Suprapubic skin (tissue), 4 donors: Measurements from ENCODE around the gene NLGN4Y.

Source experiments
- CTCF ChIP-seq, 2 donors: fragments of 200-600 bp in 1 of 2; fragments of 450-650 bp in 1 of 2; sonication (generic) in 1 of 2; IDR thresholded peaks; one replicate each; pipeline ENCODE4 v1.5.1; 2016 to 2019; ENCODE audit warnings: antibody characterized with exemption in 2 of 2, mild to moderate bottlenecking in 1 of 2, moderate library complexity in 1 of 2
- EP300 ChIP-seq: sonication (generic); formaldehyde crosslinking; IDR thresholded peaks from one replicate; pipeline ENCODE4 v1.6.1; 2017; ENCODE audit warnings: antibody characterized with exemption
- POLR2AphosphoS5 ChIP-seq, 3 donors: sonication (generic); formaldehyde crosslinking; IDR thresholded peaks; one replicate each; pipeline ENCODE4 v1.6.1; 2017; ENCODE audit warnings: antibody characterized with exemption in 3 of 3

DNA sequence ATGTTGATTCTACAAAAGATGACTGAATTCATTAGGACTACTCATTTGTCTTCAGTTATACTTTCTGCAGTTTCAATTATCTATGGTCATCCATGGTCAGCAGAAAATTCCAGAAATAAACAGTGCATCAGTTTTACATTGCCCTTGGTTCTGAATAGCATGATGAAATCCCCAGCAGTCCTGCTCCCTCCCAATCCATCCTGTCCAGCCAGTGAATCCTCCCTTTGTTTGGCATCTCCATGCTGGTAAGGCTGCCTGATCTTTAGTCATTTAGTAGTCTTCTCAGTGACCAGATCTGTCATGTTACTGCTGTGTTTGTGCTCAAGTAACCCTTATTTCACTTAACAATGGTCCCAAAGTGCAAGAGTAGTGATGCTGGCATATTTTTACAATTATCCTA, 239.3 kb downstream of the NLGN4Y start:
- TF ChIP-seq CTCF (IDR thresholded peaks at IDR 0.05): no peak
- no peak for TF ChIP-seq EP300
- no peak for TF ChIP-seq POLR2AphosphoS5 (IDR thresholded peaks at IDR 0.05)
